ENCODE data around the gene OMG.

- TF ChIP-seq, protein P1, sequence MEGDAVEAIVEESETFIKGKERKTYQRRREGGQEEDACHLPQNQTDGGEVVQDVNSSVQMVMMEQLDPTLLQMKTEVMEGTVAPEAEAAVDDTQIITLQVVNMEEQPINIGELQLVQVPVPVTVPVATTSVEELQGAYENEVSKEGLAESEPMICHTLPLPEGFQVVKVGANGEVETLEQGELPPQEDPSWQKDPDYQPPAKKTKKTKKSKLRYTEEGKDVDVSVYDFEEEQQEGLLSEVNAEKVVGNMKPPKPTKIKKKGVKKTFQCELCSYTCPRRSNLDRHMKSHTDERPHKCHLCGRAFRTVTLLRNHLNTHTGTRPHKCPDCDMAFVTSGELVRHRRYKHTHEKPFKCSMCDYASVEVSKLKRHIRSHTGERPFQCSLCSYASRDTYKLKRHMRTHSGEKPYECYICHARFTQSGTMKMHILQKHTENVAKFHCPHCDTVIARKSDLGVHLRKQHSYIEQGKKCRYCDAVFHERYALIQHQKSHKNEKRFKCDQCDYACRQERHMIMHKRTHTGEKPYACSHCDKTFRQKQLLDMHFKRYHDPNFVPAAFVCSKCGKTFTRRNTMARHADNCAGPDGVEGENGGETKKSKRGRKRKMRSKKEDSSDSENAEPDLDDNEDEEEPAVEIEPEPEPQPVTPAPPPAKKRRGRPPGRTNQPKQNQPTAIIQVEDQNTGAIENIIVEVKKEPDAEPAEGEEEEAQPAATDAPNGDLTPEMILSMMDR (IDR thresholded peaks at IDR 0.05): no peak
- no peak for TF ChIP-seq POLR2A (IDR thresholded peaks at IDR 0.05)
Observed at GRCh38 chr17:31311526-31311925, 14.5 kb upstream of the OMG start.

Data from transverse colon (tissue), 3 donors.